Panc1 (cell line): ENCODE results near the gene NELFE. TPM values are rescaled to one million over a fixed set of nuclear protein-coding genes. Genes with fewer than 3 reads are reported as not detected.
"Not testable (repeated sequence)": the region's sequence is repeated elsewhere in the genome, so short reads cannot be mapped to it uniquely, and the experiment has no call there.

ENCODE experiments used
- ATAC-seq: fragments of 200-7000 bp; cut with Tn5 transposase; 2 replicates; pipeline ENCODE4 v1.9.1; 2020; ENCODE audit warnings: mild to moderate bottlenecking, moderate library complexity
- BruUV-seq: library from RNA; stranded (reverse); fragments of 400-500 nt; replicated peaks from 2 replicates; lab custom pipeline; 2021; lab: Mats Ljungman, UMichigan
- CTCF ChIA-PET: fragments of 300-600 bp; sonication (Branson Sonifier 250); formaldehyde crosslinking; loops from one replicate; lab custom pipeline; 2022; ENCODE audit warnings: antibody characterized with exemption; lab: Charles Lee
- POLR2A ChIA-PET: fragments of 300-600 bp; sonication (Branson Sonifier 250); formaldehyde crosslinking; loops from one replicate; lab custom pipeline; 2022; ENCODE audit warnings: antibody characterized with exemption; lab: Charles Lee
- DNase-seq: peaks from one replicate; pipeline ENCODE4 v3.0.0-alpha.2; 2010; ENCODE audit warnings: low read depth, low spot score
- H3K27ac ChIP-seq: 2 replicates; pipeline ENCODE4 v1.5.1; 2011; ENCODE audit warnings: mild to moderate bottlenecking, low read length, inconsistent platforms
- H3K27me3 ChIP-seq: fragments of 200-500 bp; sonication (Bioruptor generic); 2 replicates; pipeline ENCODE4 v1.6.0; 2014; ENCODE audit warnings: low read length, inconsistent platforms; ENCODE audit not compliant: control insufficient read depth, insufficient read depth
- H3K36me3 ChIP-seq: fragments of 200-500 bp; sonication (Bioruptor generic); 2 replicates; pipeline ENCODE4 v1.5.1; 2014; ENCODE audit warnings: inconsistent platforms, mild to moderate bottlenecking, low read length, moderate library complexity; ENCODE audit not compliant: control insufficient read depth, insufficient read depth
- H3K4me1 ChIP-seq: 2 replicates; pipeline ENCODE4 v1.5.1; 2011; ENCODE audit warnings: inconsistent platforms, mild to moderate bottlenecking, low read length, moderate library complexity; ENCODE audit not compliant: control insufficient read depth, insufficient read depth
- H3K4me3 ChIP-seq, 2 experiments: 2 replicates each; pipeline ENCODE4 v1.5.1; 2011 to 2012; ENCODE audit warnings: low read depth in 2 of 2, low read length in 2 of 2, mild to moderate bottlenecking in 2 of 2, inconsistent platforms in 1 of 2, moderate library complexity in 1 of 2
- H3K9me3 ChIP-seq: fragments of 200-500 bp; sonication (Bioruptor generic); 2 replicates; pipeline ENCODE4 v1.5.1; 2014; ENCODE audit warnings: low read depth, mild to moderate bottlenecking, inconsistent platforms, low read length, moderate library complexity; ENCODE audit not compliant: control insufficient read depth, insufficient read depth
- POLR2AphosphoS5 ChIP-seq: IDR thresholded peaks from 2 replicates; pipeline ENCODE4 v1.6.1; 2012; ENCODE audit warnings: mild to moderate bottlenecking, low read depth, low read length, moderate library complexity
- SIN3A ChIP-seq: IDR thresholded peaks from 2 replicates; pipeline ENCODE4 v1.6.1; 2012; ENCODE audit warnings: low read depth, mild to moderate bottlenecking, low read length, moderate library complexity, borderline replicate concordance; ENCODE audit not compliant: insufficient read depth
- TCF7L2 ChIP-seq: IDR thresholded peaks from 2 replicates; pipeline ENCODE4 v1.6.1; 2011; ENCODE audit warnings: mild to moderate bottlenecking, low read depth, low read length, inconsistent platforms
- in situ Hi-C: cut with HindIII; loops from 2 replicates; pipeline ENCODE4 v1.10.0; 2016; ENCODE audit warnings: low sequenced_read_pairs, low pct_unique_long_range_greater_than_20kb
- intact Hi-C: fragments of 100-400 bp; cut with micrococcal nuclease; formaldehyde crosslinking; loops from one replicate; pipeline ENCODE4 v1.10.0; 2022; ENCODE audit not compliant: unreplicated experiment
- total RNA-seq: library from RNA; stranded (reverse); gene quantifications from one replicate; pipeline ENCODE4 v1.2.1, GENCODE V29; 2021; ENCODE audit not compliant: unreplicated experiment
- TF ChIP-seq, protein P1 (sequence below), 2 experiments: IDR thresholded peaks; 2 replicates each; pipeline ENCODE4 v1.6.1; 2011 to 2012; ENCODE audit warnings: low read depth in 2 of 2, control low read depth in 1 of 2, low read length in 1 of 2, mild to moderate bottlenecking in 1 of 2, moderate library complexity in 1 of 2; ENCODE audit not compliant: insufficient read depth in 1 of 2
- TF ChIP-seq, protein P2 (sequence below): fragments of 450-650 bp; IDR thresholded peaks from 2 replicates; pipeline ENCODE4 v1.5.1; 2017; ENCODE audit warnings: mild to moderate bottlenecking

The NELFE gene
- total RNA-seq, 1 experiment from 2014 or later: 94.9 TPM

DNA sequence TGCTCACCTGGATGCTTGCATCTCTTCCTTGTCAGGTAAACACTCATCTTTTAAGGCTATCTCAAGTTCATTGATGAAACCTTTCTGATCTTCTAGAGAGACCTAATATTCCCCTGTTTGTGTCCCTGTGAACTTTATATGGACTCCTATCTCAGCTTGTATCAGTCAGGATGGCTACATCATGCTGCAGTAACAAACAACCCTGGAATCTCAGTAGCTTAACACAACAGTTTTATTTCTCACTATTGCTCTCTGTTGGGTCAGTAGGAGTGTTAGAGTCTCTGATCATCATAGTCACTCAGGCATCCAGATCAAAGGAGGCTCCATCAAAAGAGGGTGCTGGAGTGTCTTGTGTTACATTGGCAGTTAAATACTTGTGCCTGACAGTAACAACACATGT lies 43.4 kb downstream of the NELFE start:
- intact Hi-C loops: no loop called here
- no peak for ATAC-seq

DNA sequence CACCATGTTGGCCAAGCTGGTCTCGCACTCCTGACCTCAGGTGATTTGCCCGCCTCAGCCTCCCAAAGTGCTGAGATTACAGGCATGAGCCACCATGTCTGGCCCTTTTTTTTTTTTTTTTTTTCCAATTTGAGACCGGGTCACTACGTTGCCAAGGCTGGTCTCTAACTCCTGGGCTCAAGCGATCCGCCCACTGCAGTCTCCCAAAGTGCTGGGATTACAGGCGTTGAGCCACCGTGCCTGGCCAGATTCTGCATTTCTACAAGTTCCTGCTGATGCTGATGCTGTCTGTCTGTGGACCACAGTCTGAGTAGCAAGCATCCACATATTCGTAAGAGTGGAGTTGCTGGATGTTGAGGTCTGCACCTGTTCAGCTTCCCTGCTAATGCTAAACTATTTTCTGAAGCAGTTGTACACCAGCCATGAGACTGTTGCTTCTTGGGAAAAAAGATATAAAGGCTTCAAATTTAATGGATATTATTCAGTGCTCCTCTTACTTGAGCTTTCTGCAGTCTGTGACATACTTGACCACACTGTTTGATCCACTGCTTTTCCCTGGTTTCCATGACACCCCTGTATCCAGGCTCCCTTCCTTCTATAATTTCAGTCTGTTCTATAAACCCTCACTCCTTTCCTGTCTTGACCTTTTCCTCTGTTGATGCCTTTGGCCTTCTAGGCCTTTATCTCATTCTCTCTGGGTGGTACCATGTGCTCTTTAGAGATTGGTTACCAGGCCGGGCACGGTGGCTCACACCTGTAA lies 46.8 kb downstream of the NELFE start:
- ChIA-PET POLR2A (no interaction called here), CTCF (no interaction called here)
- H3K27me3 ChIP-seq: no peaks in the 10 kb centered on the region
- BruUV-seq: no TSS peak
- TF ChIP-seq, protein P1, sequence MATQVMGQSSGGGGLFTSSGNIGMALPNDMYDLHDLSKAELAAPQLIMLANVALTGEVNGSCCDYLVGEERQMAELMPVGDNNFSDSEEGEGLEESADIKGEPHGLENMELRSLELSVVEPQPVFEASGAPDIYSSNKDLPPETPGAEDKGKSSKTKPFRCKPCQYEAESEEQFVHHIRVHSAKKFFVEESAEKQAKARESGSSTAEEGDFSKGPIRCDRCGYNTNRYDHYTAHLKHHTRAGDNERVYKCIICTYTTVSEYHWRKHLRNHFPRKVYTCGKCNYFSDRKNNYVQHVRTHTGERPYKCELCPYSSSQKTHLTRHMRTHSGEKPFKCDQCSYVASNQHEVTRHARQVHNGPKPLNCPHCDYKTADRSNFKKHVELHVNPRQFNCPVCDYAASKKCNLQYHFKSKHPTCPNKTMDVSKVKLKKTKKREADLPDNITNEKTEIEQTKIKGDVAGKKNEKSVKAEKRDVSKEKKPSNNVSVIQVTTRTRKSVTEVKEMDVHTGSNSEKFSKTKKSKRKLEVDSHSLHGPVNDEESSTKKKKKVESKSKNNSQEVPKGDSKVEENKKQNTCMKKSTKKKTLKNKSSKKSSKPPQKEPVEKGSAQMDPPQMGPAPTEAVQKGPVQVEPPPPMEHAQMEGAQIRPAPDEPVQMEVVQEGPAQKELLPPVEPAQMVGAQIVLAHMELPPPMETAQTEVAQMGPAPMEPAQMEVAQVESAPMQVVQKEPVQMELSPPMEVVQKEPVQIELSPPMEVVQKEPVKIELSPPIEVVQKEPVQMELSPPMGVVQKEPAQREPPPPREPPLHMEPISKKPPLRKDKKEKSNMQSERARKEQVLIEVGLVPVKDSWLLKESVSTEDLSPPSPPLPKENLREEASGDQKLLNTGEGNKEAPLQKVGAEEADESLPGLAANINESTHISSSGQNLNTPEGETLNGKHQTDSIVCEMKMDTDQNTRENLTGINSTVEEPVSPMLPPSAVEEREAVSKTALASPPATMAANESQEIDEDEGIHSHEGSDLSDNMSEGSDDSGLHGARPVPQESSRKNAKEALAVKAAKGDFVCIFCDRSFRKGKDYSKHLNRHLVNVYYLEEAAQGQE (IDR thresholded peaks at IDR 0.05; ENCODE audit: insufficient read depth in 1 of 2, low read depth in 2 of 2, low read length in 1 of 2): no peak
- TF ChIP-seq TCF7L2 (no peak), SIN3A (no peak), POLR2AphosphoS5 (no peak)
- TF ChIP-seq, protein P2, sequence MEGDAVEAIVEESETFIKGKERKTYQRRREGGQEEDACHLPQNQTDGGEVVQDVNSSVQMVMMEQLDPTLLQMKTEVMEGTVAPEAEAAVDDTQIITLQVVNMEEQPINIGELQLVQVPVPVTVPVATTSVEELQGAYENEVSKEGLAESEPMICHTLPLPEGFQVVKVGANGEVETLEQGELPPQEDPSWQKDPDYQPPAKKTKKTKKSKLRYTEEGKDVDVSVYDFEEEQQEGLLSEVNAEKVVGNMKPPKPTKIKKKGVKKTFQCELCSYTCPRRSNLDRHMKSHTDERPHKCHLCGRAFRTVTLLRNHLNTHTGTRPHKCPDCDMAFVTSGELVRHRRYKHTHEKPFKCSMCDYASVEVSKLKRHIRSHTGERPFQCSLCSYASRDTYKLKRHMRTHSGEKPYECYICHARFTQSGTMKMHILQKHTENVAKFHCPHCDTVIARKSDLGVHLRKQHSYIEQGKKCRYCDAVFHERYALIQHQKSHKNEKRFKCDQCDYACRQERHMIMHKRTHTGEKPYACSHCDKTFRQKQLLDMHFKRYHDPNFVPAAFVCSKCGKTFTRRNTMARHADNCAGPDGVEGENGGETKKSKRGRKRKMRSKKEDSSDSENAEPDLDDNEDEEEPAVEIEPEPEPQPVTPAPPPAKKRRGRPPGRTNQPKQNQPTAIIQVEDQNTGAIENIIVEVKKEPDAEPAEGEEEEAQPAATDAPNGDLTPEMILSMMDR: no peak
- ATAC-seq (no peak), DNase-seq (no peak)
- intact Hi-C loops (no loop called here), in situ Hi-C loops (no loop called here)
- no peaks in the 10 kb centered on the region for H3K9me3 ChIP-seq
- no peak overlapping the region for H3K27ac ChIP-seq
- H3K36me3 ChIP-seq: no peaks in the 10 kb centered on the region
- peaks cover 4% of the 10 kb centered on the region; the same call in 1 of the 2 replicates for H3K4me1 ChIP-seq
- no peak overlapping the region for H3K4me3 ChIP-seq

More for the DNA sequence above, 43.4 kb downstream of the NELFE start:
- in situ Hi-C loops: no loop called here
- no peak for DNase-seq
- H3K9me3 ChIP-seq: no peaks in the 10 kb centered on the region
- ChIA-PET CTCF (no interaction called here), POLR2A (interaction anchor here (0.6 kb wide), 1 partner anchor 44 kb away, joined by 3 read pairs; no protein-coding TSS in a partner anchor)
- H3K36me3 ChIP-seq: no peaks in the 10 kb centered on the region
- H3K4me1 ChIP-seq: no peaks in the 10 kb centered on the region
- no peak overlapping the region for H3K4me3 ChIP-seq
- BruUV-seq: no TSS peak
- H3K27ac ChIP-seq: no peak overlapping the region
- TF ChIP-seq POLR2AphosphoS5: no peak
- TF ChIP-seq TCF7L2: no peak
- TF ChIP-seq, protein P2: no peak
- no peak for TF ChIP-seq SIN3A
- no peaks in the 10 kb centered on the region for H3K27me3 ChIP-seq

DNA sequence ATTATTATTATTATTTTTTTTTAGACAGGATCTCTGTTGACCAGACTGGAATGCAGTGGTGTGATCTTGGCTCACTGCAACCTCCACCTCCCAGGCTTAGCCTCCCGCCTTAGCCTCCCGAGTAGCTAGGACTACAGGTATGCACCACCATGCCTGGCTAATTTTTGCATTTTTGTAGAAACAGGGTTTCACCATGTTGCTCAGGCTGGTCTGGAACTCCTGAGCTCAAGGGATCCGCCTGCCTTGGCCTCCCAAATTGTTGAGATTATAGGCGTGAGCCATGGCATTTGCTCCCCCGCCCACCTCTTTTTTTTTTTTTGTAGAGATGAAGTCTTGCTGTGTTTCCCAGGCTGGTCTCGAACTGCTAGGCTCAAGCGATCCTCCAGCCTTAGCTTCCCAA lies 49.5 kb downstream of the NELFE start:
- BruUV-seq, H3K27ac ChIP-seq: not testable (repeated sequence)

More for the DNA sequence above, 49.5 kb downstream of the NELFE start:
- H3K9me3 ChIP-seq, H3K4me1 ChIP-seq, H3K36me3 ChIP-seq, H3K27me3 ChIP-seq, intact Hi-C loops, ATAC-seq, H3K4me3 ChIP-seq, in situ Hi-C loops, DNase-seq: not testable (repeated sequence)
- ChIA-PET POLR2A (interaction anchor here (0.7 kb wide), 1 partner anchor 180 kb away, joined by 3 read pairs; the partner anchor contains the start of gene DDAH2), CTCF (interaction anchor here (0.6 kb wide), 1 partner anchor 100 kb away, joined by 3 read pairs; no protein-coding TSS in a partner anchor)
